Breast epithelium (tissue), 4 donors: ENCODE results near the gene CBX8. TPM values are rescaled to one million over a fixed set of nuclear protein-coding genes. Genes with fewer than 3 reads are reported as not detected.

ENCODE experiments used
- DNase-seq, 2 donors: peaks; one replicate each; pipeline ENCODE4 v3.0.0-alpha.2; 2019; ENCODE audit warnings: low spot score in 2 of 2
- H3K27ac ChIP-seq, 2 donors: fragments of 200-600 bp; sonication (generic) in 1 of 2; one replicate each; pipeline ENCODE4 v1.5.1; 2016 to 2019; ENCODE audit warnings: mild to moderate bottlenecking in 1 of 2
- H3K27me3 ChIP-seq, 2 donors: fragments of 200-600 bp; sonication (generic) in 1 of 2; one replicate each; pipeline versions ENCODE4 v1.5.1 to v1.6.0; 2017 to 2019; ENCODE audit warnings: control low read depth in 1 of 2, mild to moderate bottlenecking in 1 of 2
- H3K36me3 ChIP-seq: fragments of 200-600 bp; one replicate; pipeline ENCODE4 v1.5.1; 2019
- H3K4me1 ChIP-seq, 2 donors: fragments of 200-600 bp; sonication (generic); one replicate each; pipeline ENCODE4 v1.5.1; 2016 to 2019; ENCODE audit warnings: control low read depth in 1 of 2
- H3K4me3 ChIP-seq, 3 donors: fragments of 200-600 bp; sonication (generic); 1 replicate in 2 of 3; 2 replicates in 1 of 3; pipeline ENCODE4 v1.5.1; 2016 to 2019; ENCODE audit warnings: mild to moderate bottlenecking in 3 of 3, moderate library complexity in 2 of 3
- H3K9me3 ChIP-seq, 2 donors: fragments of 200-600 bp; sonication (generic) in 1 of 2; one replicate each; pipeline ENCODE4 v1.5.1; 2016 to 2019; ENCODE audit warnings: control low read depth in 1 of 2
- POLR2A ChIP-seq: fragments of 450-650 bp; IDR thresholded peaks from one replicate; pipeline ENCODE4 v1.6.1; 2016; ENCODE audit warnings: antibody characterized with exemption, mild to moderate bottlenecking, moderate library complexity
- POLR2AphosphoS5 ChIP-seq, 3 donors: sonication (generic); formaldehyde crosslinking; IDR thresholded peaks; one replicate each; pipeline ENCODE4 v1.6.1; 2017; ENCODE audit warnings: antibody characterized with exemption in 3 of 3
- intact Hi-C: fragments of 100-400 bp; cut with DNase I; formaldehyde crosslinking; loops from one replicate; pipeline ENCODE4 v1.15.1; 2023; ENCODE audit warnings: low total_unique reads
- total RNA-seq, 3 donors: library from RNA; depleted of rRNA; stranded (reverse); fragments of >200 nt; gene quantifications; one replicate each; pipeline ENCODE4 v1.1.0, GENCODE V29; 2016
- TF ChIP-seq, protein P1 (sequence below), 3 donors: fragments of 450-650 bp; IDR thresholded peaks; one replicate each; pipeline ENCODE4 v1.5.1; 2016 to 2017; ENCODE audit warnings: antibody characterized with exemption in 3 of 3, mild to moderate bottlenecking in 3 of 3, moderate library complexity in 3 of 3

Gene CBX8
- total RNA-seq, 3 donors from 2014 or later, result 1.9 to 9.2 (median 6.7) TPM

DNA sequence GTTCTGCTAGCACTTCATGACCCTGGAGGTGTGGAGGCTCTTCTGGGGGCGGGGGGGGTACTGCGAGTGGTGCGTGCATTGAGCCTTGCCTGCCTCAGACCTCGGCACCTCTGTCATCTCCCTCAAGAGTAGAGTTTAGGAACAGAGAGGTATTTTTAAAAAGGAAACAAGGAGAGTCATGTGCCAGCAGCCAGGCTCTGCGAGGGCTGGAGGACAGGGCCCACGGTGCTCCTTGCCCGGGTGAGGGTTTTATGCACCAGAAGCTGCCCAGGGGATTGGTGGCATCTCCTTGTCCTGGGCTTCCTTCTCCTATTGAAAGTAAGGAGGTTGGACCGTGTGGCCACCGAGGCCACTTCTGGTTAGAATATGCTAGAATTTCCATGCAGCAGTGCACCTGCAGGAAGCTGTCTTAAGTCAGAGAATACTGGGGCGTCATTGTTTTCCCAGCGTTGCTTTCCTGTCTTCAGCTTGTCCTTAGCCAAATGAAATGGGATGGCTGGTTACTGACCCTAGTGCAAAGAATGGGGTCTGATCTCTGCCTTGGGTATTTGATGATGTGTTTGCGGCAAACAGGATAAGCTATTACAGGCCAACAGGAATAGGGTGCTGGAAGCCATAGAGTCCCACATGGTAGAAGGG is 15.7 kb downstream of the CBX8 start:
- Histone ChIP-seq H3K27me3 (peaks cover 4 to 12% of the 10 kb centered on the region in 2 donors), H3K36me3 (no peaks in the 10 kb centered on the region), H3K27ac (no peak overlapping the region), H3K9me3 (no peaks in the 10 kb centered on the region), H3K4me1 (peaks cover 0 to 6% of the 10 kb centered on the region in 2 donors), H3K4me3 (no peak overlapping the region)
- no peak for DNase-seq
- intact Hi-C loops, result no loop called here
- TF ChIP-seq, protein P1, sequence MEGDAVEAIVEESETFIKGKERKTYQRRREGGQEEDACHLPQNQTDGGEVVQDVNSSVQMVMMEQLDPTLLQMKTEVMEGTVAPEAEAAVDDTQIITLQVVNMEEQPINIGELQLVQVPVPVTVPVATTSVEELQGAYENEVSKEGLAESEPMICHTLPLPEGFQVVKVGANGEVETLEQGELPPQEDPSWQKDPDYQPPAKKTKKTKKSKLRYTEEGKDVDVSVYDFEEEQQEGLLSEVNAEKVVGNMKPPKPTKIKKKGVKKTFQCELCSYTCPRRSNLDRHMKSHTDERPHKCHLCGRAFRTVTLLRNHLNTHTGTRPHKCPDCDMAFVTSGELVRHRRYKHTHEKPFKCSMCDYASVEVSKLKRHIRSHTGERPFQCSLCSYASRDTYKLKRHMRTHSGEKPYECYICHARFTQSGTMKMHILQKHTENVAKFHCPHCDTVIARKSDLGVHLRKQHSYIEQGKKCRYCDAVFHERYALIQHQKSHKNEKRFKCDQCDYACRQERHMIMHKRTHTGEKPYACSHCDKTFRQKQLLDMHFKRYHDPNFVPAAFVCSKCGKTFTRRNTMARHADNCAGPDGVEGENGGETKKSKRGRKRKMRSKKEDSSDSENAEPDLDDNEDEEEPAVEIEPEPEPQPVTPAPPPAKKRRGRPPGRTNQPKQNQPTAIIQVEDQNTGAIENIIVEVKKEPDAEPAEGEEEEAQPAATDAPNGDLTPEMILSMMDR (IDR thresholded peaks at IDR 0.05), result no peak
- TF ChIP-seq POLR2A (no peak), POLR2AphosphoS5 (IDR thresholded peaks at IDR 0.05) (no peak)

GRCh38 chr17:79779661-79780365 is 17.1 kb downstream of the CBX8 start:
- Histone ChIP-seq H3K4me3 (no peak overlapping the region), H3K9me3 (no peaks in the 10 kb centered on the region), H3K27ac (no peak overlapping the region), H3K4me1 (peaks cover 0 to 6% of the 10 kb centered on the region in 2 donors), H3K27me3 (peaks cover 4 to 25% of the 10 kb centered on the region in 2 donors), H3K36me3 (no peaks in the 10 kb centered on the region)
- no peak for DNase-seq
- intact Hi-C loops, result no loop called here
- TF ChIP-seq, protein P1 (IDR thresholded peaks at IDR 0.05), result no peak

- Histone ChIP-seq H3K36me3 (no peaks in the 10 kb centered on the region), H3K27me3 (peaks cover 4 to 32% of the 10 kb centered on the region in 2 donors), H3K4me3 (peak overlapping the region; percentile 55 to 93 (median 70)), H3K4me1 (peaks cover 0 to 6% of the 10 kb centered on the region in 2 donors), H3K9me3 (no peaks in the 10 kb centered on the region), H3K27ac (no peak overlapping the region)
- intact Hi-C loops, result no loop called here
- no peak for DNase-seq
- no peak for TF ChIP-seq POLR2A
- TF ChIP-seq, protein P1 (IDR thresholded peaks at IDR 0.05), result no peak
- no peak for TF ChIP-seq POLR2AphosphoS5 (IDR thresholded peaks at IDR 0.05)
Observed at GRCh38 chr17:79779084-79779529, 17.8 kb downstream of the CBX8 start.

DNA sequence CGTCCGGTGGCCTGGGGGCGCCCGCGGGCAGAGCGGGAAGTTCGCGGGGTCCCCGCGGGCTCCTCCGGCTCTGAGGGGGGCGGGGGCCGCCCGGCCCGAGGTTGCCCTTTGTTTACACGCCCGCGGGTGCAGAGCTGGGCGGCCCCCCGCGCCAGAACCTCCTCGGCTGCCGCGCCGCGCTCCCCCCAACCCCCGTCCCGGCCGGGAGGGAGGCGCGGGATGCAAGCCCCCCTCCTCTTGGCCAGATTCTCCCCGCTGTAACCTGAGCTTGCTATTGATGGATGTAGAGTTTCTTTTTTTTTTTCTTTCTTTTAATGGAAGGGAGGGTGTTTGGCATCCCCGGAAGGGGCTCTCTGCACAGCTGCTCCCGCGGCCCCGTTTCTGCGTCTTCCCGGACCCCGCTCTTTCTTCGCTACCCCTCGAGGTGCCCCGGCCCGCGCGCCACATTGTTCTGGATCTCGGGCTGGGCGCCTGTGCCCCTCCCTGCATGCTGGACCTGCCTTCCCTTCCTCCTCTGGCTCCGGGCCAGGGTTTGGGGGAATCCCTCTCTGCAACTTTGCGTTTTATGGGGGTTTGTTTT is 18.3 kb downstream of the CBX8 start:
- Histone ChIP-seq H3K4me3 (peak overlapping the region; percentile 55 to 93 (median 70)), H3K9me3 (no peaks in the 10 kb centered on the region), H3K27ac (peak overlapping the region in 1 of 2 donors; percentile 10), H3K4me1 (peaks cover 0 to 6% of the 10 kb centered on the region in 2 donors), H3K36me3 (no peaks in the 10 kb centered on the region), H3K27me3 (peaks cover 4 to 38% of the 10 kb centered on the region in 2 donors)
- DNase-seq, result no peak
- intact Hi-C loops, result no loop called here
- TF ChIP-seq, protein P1 (IDR thresholded peaks at IDR 0.05), result no peak
- no peak for TF ChIP-seq POLR2A
- no peak for TF ChIP-seq POLR2AphosphoS5 (IDR thresholded peaks at IDR 0.05)
